Measurements from ENCODE around the gene DUOXA2. TPM values are rescaled to one million over a fixed set of nuclear protein-coding genes. Genes with fewer than 3 reads are reported as not detected.

The DUOXA2 gene
- polyA plus RNA-seq, 1 donor from 2014 or later: not detected

DNA sequence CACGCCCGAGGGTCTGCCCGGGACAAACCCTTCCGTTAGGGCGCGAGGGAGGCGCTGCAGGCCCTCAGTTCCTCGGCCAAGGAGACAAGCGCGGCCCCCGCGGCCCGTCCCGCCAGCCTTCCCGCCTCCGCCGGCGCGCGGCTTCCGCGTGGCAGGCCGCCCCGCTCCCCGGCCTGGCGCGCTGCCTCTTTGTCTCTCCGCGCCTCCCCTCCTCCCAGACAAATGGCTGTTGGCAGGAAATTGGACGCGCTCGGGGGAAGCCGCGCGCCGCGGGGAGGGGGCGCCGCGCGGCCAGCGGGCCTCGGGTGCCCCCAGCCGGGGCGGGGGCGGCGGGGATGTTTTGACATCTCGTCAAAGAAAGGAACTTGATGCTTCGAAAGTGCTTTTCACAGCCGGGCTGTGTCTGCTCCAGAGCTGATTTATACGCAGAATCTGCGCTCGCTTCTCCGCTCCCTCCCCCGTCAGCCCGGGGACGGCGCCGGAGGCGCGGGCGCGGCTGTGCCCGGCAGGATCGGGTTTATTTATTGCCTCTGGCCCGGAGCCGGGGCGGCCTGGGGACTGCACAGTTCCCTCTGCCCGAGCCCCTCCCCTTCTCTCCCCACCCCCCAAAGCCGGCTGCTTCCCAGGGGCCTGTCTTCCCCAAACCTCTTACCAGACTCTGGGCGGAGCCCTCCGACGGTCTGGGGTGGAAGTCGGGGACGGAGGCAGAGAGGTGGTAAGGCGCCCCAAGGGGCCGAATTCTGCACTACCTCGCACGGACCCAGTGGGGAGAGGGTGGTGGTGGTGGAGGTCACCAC lies 52.9 kb downstream of the DUOXA2 start:
- H2AFZ ChIP-seq (ENCODE audit: low read depth, low read length): peak overlapping the region; percentile 33
- H3K9me2 ChIP-seq (ENCODE audit: insufficient read depth, low read length): no peaks in the 10 kb centered on the region
- H3K4me2 ChIP-seq (ENCODE audit: low read length): peak overlapping the region; percentile 55
- H4K20me1 ChIP-seq (ENCODE audit: insufficient read depth): no peaks in the 10 kb centered on the region
- no peaks in the 10 kb centered on the region for H3K79me2 ChIP-seq (replicated peaks; ENCODE audit: insufficient read depth, low read length)
- H3K36me3 ChIP-seq (ENCODE audit: insufficient read depth, low read length): no peaks in the 10 kb centered on the region
- H3F3A ChIP-seq (ENCODE audit: insufficient read depth, low read length, poor library complexity, severe bottlenecking): no peaks in the 10 kb centered on the region
- peak overlapping the region; percentile 88 for H3K27ac ChIP-seq (ENCODE audit: low read length)
- peak overlapping the region; percentile 77 for H3K9ac ChIP-seq (ENCODE audit: low read length)
- no peaks in the 10 kb centered on the region for H3K9me3 ChIP-seq (ENCODE audit: low read length)
- peak overlapping the region; percentile 64 for H3K4me3 ChIP-seq (ENCODE audit: low read length)
- TF ChIP-seq EZH2 (IDR thresholded peaks at IDR 0.05; ENCODE audit: borderline replicate concordance, insufficient read depth, low read length, poor library complexity, severe bottlenecking) (no peak), POLR2AphosphoS5 (IDR thresholded peaks at IDR 0.05) (peak; percentile 73), REST (IDR thresholded peaks at IDR 0.05; ENCODE audit: borderline replicate concordance) (peak; percentile 61), TAF1 (IDR thresholded peaks at IDR 0.05; ENCODE audit: low read depth) (peak; percentile 56), RAD21 (conservative IDR thresholded peaks at IDR 0.05) (peak; percentile 36), MXI1 (conservative IDR thresholded peaks at IDR 0.05; ENCODE audit: poor library complexity, severe bottlenecking) (peak; percentile 28), SMC3 (conservative IDR thresholded peaks at IDR 0.05; ENCODE audit: poor library complexity) (peak; percentile 52), EP300 (conservative IDR thresholded peaks at IDR 0.05; ENCODE audit: poor library complexity, severe bottlenecking) (peak; percentile 80), CTCF (IDR thresholded peaks at IDR 0.05; ENCODE audit: poor library complexity, severe bottlenecking) (peak; percentile 56)
- H3K27me3 ChIP-seq (ENCODE audit: insufficient read depth, low read depth, low read length): no peaks in the 10 kb centered on the region

DNA sequence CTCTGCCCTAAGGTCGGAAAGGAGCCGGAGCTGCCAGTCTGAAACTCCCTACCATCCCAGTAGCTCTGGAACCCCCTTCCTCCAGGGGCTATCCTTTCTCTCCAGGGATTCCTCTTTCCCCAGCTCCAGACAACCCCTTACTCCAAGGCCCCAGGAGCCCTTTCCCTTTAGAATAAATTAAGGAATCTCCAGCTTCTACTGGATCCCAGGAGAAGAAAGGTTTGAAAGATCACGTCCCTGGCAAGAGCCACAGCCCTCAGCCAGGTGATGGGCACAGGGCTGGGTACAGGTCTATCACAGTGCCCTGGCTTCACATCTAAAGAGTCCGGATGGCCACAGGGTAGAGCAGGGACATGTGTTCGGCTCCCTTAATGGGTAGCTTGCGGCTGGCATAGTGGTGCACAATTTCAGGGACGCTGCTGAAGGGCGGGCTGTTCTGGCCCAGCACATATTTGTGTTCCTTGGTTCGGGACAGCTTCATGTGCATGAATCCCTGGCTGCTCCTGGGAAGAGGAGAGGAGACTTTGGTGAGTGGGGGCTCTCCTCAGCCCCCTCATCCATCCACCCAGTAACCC lies 53.6 kb downstream of the DUOXA2 start:
- Histone ChIP-seq H3K27ac (ENCODE audit: low read length) (peak overlapping the region; percentile 88), H3K79me2 (replicated peaks; ENCODE audit: insufficient read depth, low read length) (no peaks in the 10 kb centered on the region), H3K4me2 (ENCODE audit: low read length) (peak overlapping the region; percentile 55), H3K27me3 (ENCODE audit: insufficient read depth, low read depth, low read length) (no peaks in the 10 kb centered on the region), H3K4me3 (ENCODE audit: low read length) (peak overlapping the region; percentile 64), H3K36me3 (ENCODE audit: insufficient read depth, low read length) (no peaks in the 10 kb centered on the region), H3F3A (ENCODE audit: insufficient read depth, low read length, poor library complexity, severe bottlenecking) (no peaks in the 10 kb centered on the region), H3K9me3 (ENCODE audit: low read length) (no peaks in the 10 kb centered on the region), H4K20me1 (ENCODE audit: insufficient read depth) (no peaks in the 10 kb centered on the region), H3K9me2 (ENCODE audit: insufficient read depth, low read length) (no peaks in the 10 kb centered on the region), H3K9ac (ENCODE audit: low read length) (peak overlapping the region; percentile 77), H2AFZ (ENCODE audit: low read depth, low read length) (no peak overlapping the region)
- TF ChIP-seq CTCF (IDR thresholded peaks at IDR 0.05; ENCODE audit: poor library complexity, severe bottlenecking) (no peak), EZH2 (IDR thresholded peaks at IDR 0.05; ENCODE audit: borderline replicate concordance, insufficient read depth, low read length, poor library complexity, severe bottlenecking) (no peak), POLR2AphosphoS5 (IDR thresholded peaks at IDR 0.05) (no peak), SMC3 (conservative IDR thresholded peaks at IDR 0.05; ENCODE audit: poor library complexity) (no peak), TAF1 (IDR thresholded peaks at IDR 0.05; ENCODE audit: low read depth) (no peak)
